Tibial nerve (tissue), 4 donors: Measurements from ENCODE around the gene CALR. TPM values are rescaled to one million over a fixed set of nuclear protein-coding genes. Genes with fewer than 3 reads are reported as not detected.
A peak's percentile ranks its signal among the peaks of the same experiment; 100 is the strongest.

ENCODE experiments used
- DNase-seq, 2 donors: peaks; one replicate each; pipeline ENCODE4 v3.0.0-alpha.2; 2019; ENCODE audit warnings: low spot score in 2 of 2
- H3K27ac ChIP-seq, 4 donors: fragments of 200-600 bp; sonication (generic) in 3 of 4; one replicate each; pipeline ENCODE4 v1.5.1; 2017 to 2019; ENCODE audit warnings: mild to moderate bottlenecking in 1 of 4
- H3K27me3 ChIP-seq, 2 donors: fragments of 200-600 bp; sonication (generic) in 1 of 2; one replicate each; pipeline versions ENCODE4 v1.5.1 to v1.6.0; 2017 to 2019
- H3K36me3 ChIP-seq, 3 donors: fragments of 200-600 bp; sonication (generic); one replicate each; pipeline ENCODE4 v1.5.1; 2018 to 2019
- H3K4me1 ChIP-seq, 4 donors: fragments of 200-600 bp; sonication (generic) in 3 of 4; one replicate each; pipeline ENCODE4 v1.5.1; 2017 to 2019
- H3K4me3 ChIP-seq, 4 donors: fragments of 200-600 bp; sonication (generic) in 3 of 4; one replicate each; pipeline ENCODE4 v1.5.1; 2017 to 2019; ENCODE audit warnings: mild to moderate bottlenecking in 1 of 4, moderate library complexity in 1 of 4
- H3K9me3 ChIP-seq, 4 donors: fragments of 200-600 bp; sonication (generic) in 3 of 4; one replicate each; pipeline ENCODE4 v1.5.1; 2017 to 2019
- EP300 ChIP-seq, 2 donors: sonication (generic); formaldehyde crosslinking; IDR thresholded peaks; one replicate each; pipeline ENCODE4 v1.6.1; 2017; ENCODE audit warnings: antibody characterized with exemption in 2 of 2, mild to moderate bottlenecking in 1 of 2
- POLR2A ChIP-seq, 2 donors: fragments of 450-650 bp; IDR thresholded peaks; one replicate each; pipeline ENCODE4 v1.6.1; 2017; ENCODE audit warnings: antibody characterized with exemption in 2 of 2, mild to moderate bottlenecking in 2 of 2, moderate library complexity in 2 of 2
- WGBS, 2 donors: methylation state at CpG; one replicate each; pipeline ENCODE4 v1.1.5; 2018; 5-methylcytosine and 5-hydroxymethylcytosine counted together
- total RNA-seq, 4 donors: library from RNA; depleted of rRNA; stranded (reverse); fragments of >200 nt; gene quantifications; one replicate each; pipeline ENCODE4 v1.1.0, GENCODE V29; 2016
- TF ChIP-seq, protein P1 (sequence below), 5 experiments: fragments of 200-600 bp in 3 of 5; fragments of 450-650 bp in 2 of 5; sonication (generic) in 3 of 5; IDR thresholded peaks; one replicate each; pipeline ENCODE4 v1.5.1; 2016 to 2019; ENCODE audit warnings: antibody characterized with exemption in 5 of 5, mild to moderate bottlenecking in 3 of 5, moderate library complexity in 2 of 5

Gene CALR
- total RNA-seq, 4 donors from 2014 or later, result 173 to 398 (median 313) TPM

DNA sequence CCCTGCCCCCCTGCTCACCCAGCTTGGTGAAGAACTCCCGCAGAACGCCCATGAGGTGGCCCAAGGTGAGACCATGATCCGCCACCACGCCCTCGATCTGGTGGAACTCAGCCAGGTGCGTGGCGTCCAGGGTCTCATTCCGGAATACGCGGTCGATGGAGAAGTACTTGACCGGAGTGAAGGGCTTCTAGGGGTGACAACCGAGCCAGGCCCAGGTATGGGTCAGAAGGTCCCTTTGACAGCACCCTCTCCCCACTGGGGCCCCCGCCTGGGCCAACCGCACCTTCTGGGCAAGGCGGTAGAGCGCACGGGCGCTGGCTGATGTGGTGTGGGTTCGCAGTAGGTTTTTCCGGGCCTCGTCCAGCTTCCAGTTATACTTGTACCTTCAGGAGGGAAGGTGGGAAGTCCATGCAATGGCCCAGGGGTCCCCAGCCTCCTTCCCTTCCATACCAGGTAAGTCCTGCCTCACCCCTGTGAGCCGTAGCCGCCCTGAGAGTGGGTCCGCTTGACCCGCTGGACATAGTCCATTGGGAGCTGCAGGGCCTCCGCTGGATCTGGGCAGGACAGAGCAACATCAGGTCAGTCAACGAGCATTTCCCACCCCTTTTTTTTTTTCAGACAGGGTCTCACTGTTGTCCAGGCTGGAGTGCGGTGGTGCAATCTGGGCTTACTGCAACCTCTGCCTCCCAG, 13.6 kb upstream of the CALR start:
- DNase-seq, result no peak
- H3K36me3 ChIP-seq, result peaks cover 0 to 77% (median 49%) of the 10 kb centered on the region in 3 donors
- no peaks in the 10 kb centered on the region for H3K4me1 ChIP-seq
- TF ChIP-seq EP300 (IDR thresholded peaks at IDR 0.05) (no peak), POLR2A (IDR thresholded peaks at IDR 0.05) (no peak)
- TF ChIP-seq, protein P1, sequence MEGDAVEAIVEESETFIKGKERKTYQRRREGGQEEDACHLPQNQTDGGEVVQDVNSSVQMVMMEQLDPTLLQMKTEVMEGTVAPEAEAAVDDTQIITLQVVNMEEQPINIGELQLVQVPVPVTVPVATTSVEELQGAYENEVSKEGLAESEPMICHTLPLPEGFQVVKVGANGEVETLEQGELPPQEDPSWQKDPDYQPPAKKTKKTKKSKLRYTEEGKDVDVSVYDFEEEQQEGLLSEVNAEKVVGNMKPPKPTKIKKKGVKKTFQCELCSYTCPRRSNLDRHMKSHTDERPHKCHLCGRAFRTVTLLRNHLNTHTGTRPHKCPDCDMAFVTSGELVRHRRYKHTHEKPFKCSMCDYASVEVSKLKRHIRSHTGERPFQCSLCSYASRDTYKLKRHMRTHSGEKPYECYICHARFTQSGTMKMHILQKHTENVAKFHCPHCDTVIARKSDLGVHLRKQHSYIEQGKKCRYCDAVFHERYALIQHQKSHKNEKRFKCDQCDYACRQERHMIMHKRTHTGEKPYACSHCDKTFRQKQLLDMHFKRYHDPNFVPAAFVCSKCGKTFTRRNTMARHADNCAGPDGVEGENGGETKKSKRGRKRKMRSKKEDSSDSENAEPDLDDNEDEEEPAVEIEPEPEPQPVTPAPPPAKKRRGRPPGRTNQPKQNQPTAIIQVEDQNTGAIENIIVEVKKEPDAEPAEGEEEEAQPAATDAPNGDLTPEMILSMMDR (IDR thresholded peaks at IDR 0.05), result no peak
- no peak overlapping the region for H3K27ac ChIP-seq
- no peak overlapping the region for H3K4me3 ChIP-seq
- H3K27me3 ChIP-seq, result no peaks in the 10 kb centered on the region
- WGBS, 2 donors, result 94 to 95% methylated on average over 29 of the region's 29 CpGs
- H3K9me3 ChIP-seq, result no peaks in the 10 kb centered on the region

DNA sequence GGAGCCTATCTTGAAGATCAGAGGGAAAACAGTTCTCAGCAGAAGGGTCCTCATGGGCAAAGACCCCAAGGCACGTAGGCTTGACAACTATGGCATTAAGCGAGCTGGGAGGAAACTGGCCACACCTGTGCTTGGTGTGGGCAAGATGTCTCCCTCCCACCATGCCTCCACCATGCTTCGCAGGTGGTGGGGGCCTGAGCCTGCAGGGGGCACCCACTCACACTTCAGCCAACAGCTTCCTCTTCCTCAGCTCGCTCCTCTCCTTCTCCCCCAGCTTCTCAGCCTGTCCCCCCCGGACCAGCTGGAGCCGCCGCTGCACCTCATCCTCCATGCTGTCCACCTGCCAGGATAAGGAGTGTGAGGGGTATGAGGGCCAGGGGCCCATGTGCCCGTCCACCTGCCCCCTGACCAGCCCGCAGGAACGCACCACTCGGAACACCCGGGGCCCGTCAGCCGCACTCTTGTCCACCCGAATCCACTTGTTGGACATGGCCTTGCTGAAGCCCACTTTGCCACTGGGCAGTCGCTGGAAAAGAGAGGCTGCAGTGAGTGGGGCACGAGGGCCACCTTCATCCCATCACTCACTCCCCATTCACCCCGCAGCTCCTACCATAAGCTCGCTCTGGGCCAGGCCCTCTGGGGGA, 8.3 kb upstream of the CALR start:
- WGBS, 2 donors, result 89 to 91% methylated on average over 13 to 17 of the region's 19 CpGs
- Histone ChIP-seq H3K27ac (no peak overlapping the region), H3K4me1 (peaks cover 0 to 21% (median 10%) of the 10 kb centered on the region in 4 donors), H3K36me3 (peaks cover 0 to 55% (median 29%) of the 10 kb centered on the region in 3 donors), H3K27me3 (no peaks in the 10 kb centered on the region), H3K4me3 (no peak overlapping the region), H3K9me3 (no peaks in the 10 kb centered on the region)
- TF ChIP-seq POLR2A (IDR thresholded peaks at IDR 0.05), result no peak
- TF ChIP-seq, protein P1 (IDR thresholded peaks at IDR 0.05), result no peak
- TF ChIP-seq EP300 (IDR thresholded peaks at IDR 0.05), result no peak
- no peak for DNase-seq

DNA sequence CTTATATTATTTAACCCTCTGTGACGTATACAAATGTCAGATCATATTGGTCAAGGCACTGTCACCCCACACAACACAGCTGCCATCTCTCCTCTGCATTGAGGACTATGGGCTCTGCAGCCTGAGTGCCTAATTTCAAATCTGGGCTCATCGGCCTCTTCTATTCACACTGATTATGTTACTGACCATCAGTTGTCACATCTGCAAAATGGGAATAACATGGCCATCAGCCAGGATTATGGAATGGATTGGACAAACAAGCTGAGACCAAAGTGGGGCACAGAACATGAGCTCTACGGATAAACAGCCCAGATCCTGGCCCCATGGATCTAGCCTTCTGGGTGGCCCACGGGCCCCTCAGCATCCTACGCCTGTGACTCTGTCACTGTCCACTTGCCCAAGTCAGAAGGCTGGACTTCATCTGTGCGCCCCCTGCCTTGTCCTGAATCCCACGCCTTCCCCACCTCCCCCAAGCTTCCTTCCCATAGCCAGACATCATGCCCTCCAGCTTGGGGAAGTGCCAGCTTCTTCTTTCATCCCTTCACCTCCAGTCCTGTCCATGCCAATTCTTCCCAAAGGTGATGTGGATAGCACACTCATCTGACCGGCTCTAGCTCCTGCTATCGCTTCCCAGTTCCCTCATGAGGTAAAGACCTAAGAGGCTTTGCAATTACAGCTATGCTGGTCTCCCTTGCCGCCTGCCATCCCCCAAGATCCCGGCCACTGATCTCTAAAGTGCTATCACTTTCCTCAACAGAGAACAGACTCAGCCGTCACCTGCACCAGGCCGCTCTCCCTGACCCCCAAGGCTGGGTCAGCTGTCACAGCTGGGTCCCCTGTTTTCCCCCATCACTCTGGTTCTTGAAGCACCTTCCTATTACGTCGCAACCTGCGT, 5.8 kb upstream of the CALR start:
- peaks cover 0 to 27% (median 12%) of the 10 kb centered on the region in 4 donors for H3K4me1 ChIP-seq
- no peaks in the 10 kb centered on the region for H3K27me3 ChIP-seq
- no peak for DNase-seq
- H3K36me3 ChIP-seq, result peaks cover 0 to 30% (median 15%) of the 10 kb centered on the region in 3 donors
- peak overlapping the region in 3 of 4 donors; percentile 85 to 91 (median 85) for H3K27ac ChIP-seq
- TF ChIP-seq EP300 (IDR thresholded peaks at IDR 0.05) (no peak), POLR2A (IDR thresholded peaks at IDR 0.05) (no peak)
- TF ChIP-seq, protein P1 (IDR thresholded peaks at IDR 0.05), result no peak
- H3K4me3 ChIP-seq, result peak overlapping the region; percentile 84 to 98 (median 90)
- WGBS, 2 donors, result 28 to 29% methylated on average over 16 of the region's 16 CpGs
- H3K9me3 ChIP-seq, result no peaks in the 10 kb centered on the region

DNA sequence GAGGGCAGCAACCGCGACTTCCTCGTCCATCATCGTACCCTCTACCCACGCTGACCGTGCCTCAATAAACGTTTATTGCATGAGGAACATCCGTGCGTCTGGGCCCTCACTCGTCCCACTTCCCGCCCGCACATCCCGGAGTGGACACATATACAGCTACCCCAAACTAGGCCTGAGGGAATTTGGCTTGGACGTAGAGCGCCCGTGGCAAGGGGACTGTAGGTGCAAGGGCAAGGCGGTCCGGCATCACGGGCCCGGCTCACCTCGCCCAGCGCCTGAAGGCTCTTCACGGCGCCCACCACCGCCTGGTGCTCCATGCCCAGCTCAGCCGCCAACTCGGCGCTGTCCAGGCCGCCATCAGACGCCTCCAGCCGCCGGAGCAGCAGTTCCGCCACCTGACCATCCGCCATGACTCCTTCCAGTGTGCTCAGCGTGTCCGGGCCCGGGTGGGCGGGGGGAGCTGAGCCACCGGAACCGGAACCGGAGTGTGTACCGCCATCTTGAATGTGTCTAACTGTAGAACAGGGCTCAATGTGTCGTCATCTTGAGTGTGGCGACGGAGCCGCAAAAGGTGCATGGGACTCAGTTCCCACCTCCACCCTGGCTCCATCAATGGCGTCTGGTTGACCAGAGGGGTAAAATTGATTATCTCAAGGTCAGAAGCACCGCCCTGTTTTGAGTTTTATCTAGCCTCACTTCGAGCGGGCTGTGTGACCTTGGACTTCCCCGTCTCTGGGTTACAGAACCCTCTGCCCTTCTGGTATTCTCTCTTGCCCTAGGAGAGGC, 4.9 kb upstream of the CALR start, which contains the start of gene FARSA:
Gene FARSA, minus strand, starts transcription at position 425 of the 786 bp plus-strand sequence. Its CDS starts 15 bp downstream, at position 410.
- no peaks in the 10 kb centered on the region for H3K27me3 ChIP-seq
- TF ChIP-seq EP300 (IDR thresholded peaks at IDR 0.05), result peak; percentile 48 to 99
- peak; percentile 16 to 56 for TF ChIP-seq POLR2A (IDR thresholded peaks at IDR 0.05)
- TF ChIP-seq, protein P1 (IDR thresholded peaks at IDR 0.05), result no peak
- peaks cover 0 to 22% (median 8%) of the 10 kb centered on the region in 3 donors for H3K36me3 ChIP-seq
- 3 to 4% methylated on average over 31 to 40 of the region's 51 CpGs for WGBS, 2 donors
- peak; percentile 89 for DNase-seq
- peak within 1 kb of the TSS; percentile 84 to 98 (median 90) for H3K4me3 ChIP-seq
- H3K9me3 ChIP-seq, result no peaks in the 10 kb centered on the region
- H3K4me1 ChIP-seq, result peaks cover 0 to 32% (median 14%) of the 10 kb centered on the region in 4 donors
- peak within 1 kb of the TSS; percentile 51 to 91 (median 85) for H3K27ac ChIP-seq
